ENCODE results near the gene EDA.

GRCh38 chrX:70084592-70085240 is 468.8 kb downstream of the EDA start:
- no peak for TF ChIP-seq CTCF (IDR thresholded peaks at IDR 0.05)
- TF ChIP-seq POLR2A (IDR thresholded peaks at IDR 0.05): no peak

All from uterus (tissue), 2 donors.